HepG2 (cell line): ENCODE results near the gene CDH8. TPM values are rescaled to one million over a fixed set of nuclear protein-coding genes. Genes with fewer than 3 reads are reported as not detected.

Experiments used
- ATAC-seq: fragments of 200-7000 bp; cut with Tn5 transposase; 3 replicates; pipeline ENCODE4 v1.9.1; 2020; ENCODE audit warnings: mild to moderate bottlenecking, moderate library complexity
- BruUV-seq: library from RNA; stranded (reverse); fragments of 400-500 nt; replicated peaks from 2 replicates; lab custom pipeline; 2021; lab: Mats Ljungman, UMichigan
- CTCF ChIA-PET: fragments of 300-600 bp; formaldehyde crosslinking; extraction: SDS; loops from one replicate; lab custom pipeline; 2021; ENCODE audit warnings: low total read pairs, inconsistent platforms, low intra/inter-chr PET ratio; lab: Yijun Ruan, JAX
- POLR2A ChIA-PET: fragments of 350-600 bp; sonication (Branson Sonifier 250); formaldehyde crosslinking; loops from one replicate; lab custom pipeline; 2020; ENCODE audit warnings: antibody characterized with exemption, inconsistent platforms; lab: Yijun Ruan, JAX
- DNase-seq: peaks from one replicate; pipeline ENCODE4 v3.0.0-alpha.2; 2015; ENCODE audit warnings: low spot score
- FAIRE-seq: peaks from 3 replicates; lab custom pipeline; 2011; peaks lifted over from hg19 to GRCh38; lab: Jason Lieb, UNC
- H2AFZ ChIP-seq: one replicate; pipeline ENCODE4 v1.6.1; 2011; ENCODE audit warnings: low read length, inconsistent platforms
- H3K27ac ChIP-seq: fragments of 300-600 bp; 3 replicates; pipeline ENCODE4 v1.8.0; 2011; ENCODE audit warnings: mixed run types, mild to moderate bottlenecking, mixed read lengths, low read length, inconsistent platforms; ENCODE audit not compliant: insufficient read depth; ENCODE audit errors: extremely low read length
- H3K27me3 ChIP-seq, 2 experiments: fragments of 200-600 bp in 1 of 2; 2 replicates in 1 of 2; 3 replicates in 1 of 2; pipeline versions ENCODE4 v1.6.0 to v1.8.0; 2011; ENCODE audit warnings: low read length in 2 of 2, mild to moderate bottlenecking in 2 of 2, moderate library complexity in 2 of 2, inconsistent platforms in 1 of 2; ENCODE audit not compliant: insufficient read depth in 2 of 2, control insufficient read depth in 1 of 2
- H3K36me3 ChIP-seq, 2 experiments: fragments of 200-600 bp in 1 of 2; replicated peaks in 1 of 2; 2 replicates in 1 of 2; 3 replicates in 1 of 2; pipeline versions ENCODE4 v1.5.1 to v1.8.0; 2011; ENCODE audit warnings: low read length in 2 of 2, inconsistent platforms in 1 of 2; ENCODE audit not compliant: insufficient read depth in 2 of 2, control insufficient read depth in 1 of 2
- H3K4me1 ChIP-seq: 2 replicates; pipeline ENCODE4 v1.5.1; 2012; ENCODE audit warnings: low read length, inconsistent platforms; ENCODE audit not compliant: insufficient read depth
- H3K4me2 ChIP-seq: 2 replicates; pipeline ENCODE4 v1.6.0; 2011; ENCODE audit warnings: low read depth, low read length, inconsistent platforms
- H3K4me3 ChIP-seq, 3 experiments: fragments of 200-600 bp in 1 of 3; sonication (generic), shearing (Covaris generic) in 1 of 3; replicated peaks in 1 of 3; 2 replicates each; pipeline ENCODE4 v1.5.1; 2011 to 2016; ENCODE audit warnings: low read length in 3 of 3, inconsistent platforms in 2 of 3, low read depth in 2 of 3, mild to moderate bottlenecking in 2 of 3, control low read depth in 1 of 3, mixed read lengths in 1 of 3; ENCODE audit not compliant: insufficient read depth in 1 of 3
- H3K79me2 ChIP-seq: one replicate; pipeline ENCODE4 v1.6.1; 2011; ENCODE audit warnings: low read length, inconsistent platforms; ENCODE audit not compliant: insufficient read depth
- H3K9ac ChIP-seq: 2 replicates; pipeline ENCODE4 v1.6.0; 2011; ENCODE audit warnings: mild to moderate bottlenecking, low read depth, low read length, inconsistent platforms; ENCODE audit not compliant: insufficient read depth
- H3K9me3 ChIP-seq: 2 replicates; pipeline ENCODE4 v1.5.1; 2012; ENCODE audit warnings: mild to moderate bottlenecking, low read length
- H4K20me1 ChIP-seq: 2 replicates; pipeline ENCODE4 v1.6.0; 2011; ENCODE audit warnings: inconsistent platforms, mild to moderate bottlenecking, low read length, moderate library complexity; ENCODE audit not compliant: insufficient read depth
- CBX1 ChIP-seq: IDR thresholded peaks from one replicate; pipeline ENCODE4 v1.6.1; 2016; ENCODE audit warnings: antibody characterized with exemption, low read depth
- HNRNPLL ChIP-seq: fragments of 200-400 bp; formaldehyde crosslinking; IDR thresholded peaks from 2 replicates; pipeline ENCODE4 v1.6.1; 2017; ENCODE audit warnings: mild to moderate bottlenecking, low read depth, low read length; ENCODE audit not compliant: poor library complexity, severe bottlenecking
- KDM1A ChIP-seq: IDR thresholded peaks from 2 replicates; pipeline ENCODE4 v1.6.1; 2016; ENCODE audit warnings: missing compliant biosample characterization
- PHF5A ChIP-seq: IDR thresholded peaks from one replicate; pipeline ENCODE4 v1.6.1; 2018; ENCODE audit warnings: low read depth, missing genetic modification reagents; ENCODE audit not compliant: unreplicated experiment
- SKI ChIP-seq: fragments of 450-650 bp; IDR thresholded peaks from one replicate; pipeline ENCODE4 v1.6.1; 2018; ENCODE audit warnings: mild to moderate bottlenecking; ENCODE audit not compliant: partially characterized antibody
- ZNF629 ChIP-seq: sonication (generic); formaldehyde crosslinking; conservative IDR thresholded peaks from 2 replicates; pipeline ENCODE4 v1.5.0; 2020; ENCODE audit warnings: missing genetic modification reagents
- ZNF850 ChIP-seq: sonication (generic); formaldehyde crosslinking; conservative IDR thresholded peaks from 2 replicates; pipeline ENCODE4 v1.9.0; 2021; ENCODE audit warnings: mild to moderate bottlenecking, missing genetic modification reagents
- WGBS: methylation state at CpG from one replicate; pipeline ENCODE4 v1.1.6; 2017; ENCODE audit warnings: low lambda C conversion rate; 5-methylcytosine and 5-hydroxymethylcytosine counted together
- in situ Hi-C: cut with HindIII; loops from 2 replicates; pipeline ENCODE4 v1.10.0; 2017; ENCODE audit warnings: low pct_unique_long_range_greater_than_20kb; ENCODE audit not compliant: extremely low pct_ligation_motif_present
- intact Hi-C: fragments of 100-400 bp; cut with micrococcal nuclease; formaldehyde crosslinking; loops from one replicate; pipeline ENCODE4 v1.10.0; 2022; ENCODE audit not compliant: unreplicated experiment
- polyA plus RNA-seq, 8 experiments: library from polyadenylated mRNA; depleted of rRNA in 3 of 8; stranded (reverse) in 7 of 8; unstranded in 1 of 8; fragments of >200 nt; fragmentation: Illumina TruSeq in 4 of 8; extraction: Trizol in 4 of 8; gene quantifications; 2 replicates each; pipeline versions ENCODE4 v1.2.1 to v1.2.3, GENCODE V29; 2011 to 2016; ENCODE audit warnings: low read depth in 4 of 8, missing spikeins in 1 of 8, mixed read lengths in 1 of 8; ENCODE audit not compliant: insufficient read depth in 1 of 8
- total RNA-seq, 5 experiments: library from RNA; depleted of rRNA; stranded (reverse); fragments of >200 nt; fragmentation: Illumina TruSeq; extraction: Trizol; gene quantifications; 2 replicates each; pipeline ENCODE4 v1.2.3, GENCODE V29; 2016; ENCODE audit warnings: low read depth in 1 of 5

CDH8 gene
- total and polyA plus RNA-seq, 2 of the 13 experiments (the other 11 are each of a cell fraction or from before 2014, with no cell fraction given), result not detected

DNA sequence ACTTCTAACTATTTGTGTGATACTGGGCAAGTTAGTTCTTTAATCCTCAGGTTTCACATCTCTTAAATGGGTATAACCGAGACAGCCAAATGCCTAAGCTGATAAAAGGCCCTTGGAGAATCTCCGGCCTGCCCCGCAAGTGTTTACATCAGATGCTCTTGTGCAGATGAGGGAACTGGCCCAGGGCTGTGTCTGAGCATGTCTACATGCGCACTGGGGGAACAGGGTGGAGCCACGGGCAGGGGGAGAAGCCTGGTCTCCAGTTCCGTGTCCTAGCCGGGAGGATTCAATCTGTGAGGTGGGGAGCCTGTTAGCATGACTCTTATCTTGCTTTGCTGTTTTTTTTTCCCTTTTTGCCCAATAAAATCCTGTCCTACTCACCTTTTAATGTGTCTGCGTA, 222.9 kb downstream of the CDH8 start:
- H3K4me1 ChIP-seq, result no peaks in the 10 kb centered on the region
- no peak overlapping the region for H2AFZ ChIP-seq
- H3K4me2 ChIP-seq, result no peak overlapping the region
- no peaks in the 10 kb centered on the region for H3K79me2 ChIP-seq
- no TSS peak for BruUV-seq
- no peak for FAIRE-seq
- H3K27ac ChIP-seq, result no peak overlapping the region
- ATAC-seq, result peak; percentile 38; the same call in 1 of the 3 replicates
- no peaks in the 10 kb centered on the region for H4K20me1 ChIP-seq
- TF ChIP-seq ZNF629 (CRISPR knock-in tag) (0 out of 2 replicates have a peak, but pooled peaks have one; percentile 14), PHF5A (CRISPR knock-in tag) (no peak)
- H3K9me3 ChIP-seq, result peaks cover 20% of the 10 kb centered on the region; the same call in 1 of the 2 replicates
- no peak overlapping the region for H3K4me3 ChIP-seq
- ChIA-PET CTCF (no interaction called here), POLR2A (no interaction called here)
- intact Hi-C loops, result no loop called here
- in situ Hi-C loops, result no loop called here
- H3K36me3 ChIP-seq, result no peaks in the 10 kb centered on the region
- H3K9ac ChIP-seq, result no peak overlapping the region
- DNase-seq, result no peak
- no peaks in the 10 kb centered on the region for H3K27me3 ChIP-seq
- 5% methylated on average over 7 of the region's 8 CpGs for WGBS

DNA sequence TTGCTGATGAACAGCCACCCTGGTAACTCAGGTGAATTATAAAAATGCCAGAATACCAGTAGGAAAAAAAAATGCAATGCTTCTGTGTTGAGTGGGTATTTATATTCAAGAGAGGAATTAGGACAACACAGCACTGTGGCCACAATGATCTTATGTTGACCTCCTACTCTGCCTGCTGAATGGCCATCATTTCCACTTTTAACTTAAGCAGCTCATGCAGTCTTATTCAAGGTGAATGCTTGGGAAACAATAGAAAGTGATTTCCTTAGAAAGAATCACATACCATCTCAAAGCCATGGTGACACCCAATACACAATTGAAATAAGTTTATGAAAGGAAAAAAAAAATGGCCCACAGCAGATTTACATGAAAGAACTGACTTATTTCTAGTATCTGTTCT, 224.0 kb downstream of the CDH8 start:
- H3K79me2 ChIP-seq, result no peaks in the 10 kb centered on the region
- no peak overlapping the region for H3K27ac ChIP-seq
- FAIRE-seq, result no peak
- CTCF ChIA-PET, result no interaction called here
- POLR2A ChIA-PET, result no interaction called here
- intact Hi-C loops, result no loop called here
- DNase-seq, result no peak
- H3K4me3 ChIP-seq, result no peak overlapping the region
- no TSS peak for BruUV-seq
- H3K4me1 ChIP-seq, result no peaks in the 10 kb centered on the region
- no peak overlapping the region for H3K9ac ChIP-seq
- peaks cover 24% of the 10 kb centered on the region for H3K9me3 ChIP-seq
- no peaks in the 10 kb centered on the region for H3K27me3 ChIP-seq
- no peak overlapping the region for H2AFZ ChIP-seq
- TF ChIP-seq ZNF850 (CRISPR knock-in tag) (no peak), HNRNPLL (no peak), SKI (no peak), CBX1 (no peak), KDM1A (CRISPR knock-in tag) (no peak)
- ATAC-seq, result no peak
- H3K36me3 ChIP-seq, result no peaks in the 10 kb centered on the region
- no peak overlapping the region for H3K4me2 ChIP-seq
- H4K20me1 ChIP-seq, result no peaks in the 10 kb centered on the region
- in situ Hi-C loops, result no loop called here
